ENCODE results near the gene COPB2.
A peak's percentile ranks its signal among the peaks of the same experiment; 100 is the strongest.
"Not testable (repeated sequence)": the region's sequence is repeated elsewhere in the genome, so short reads cannot be mapped to it uniquely, and the experiment has no call there.

The COPB2 gene

GRCh38 chr3:139377378-139377777 lies 12.1 kb downstream of the COPB2 start:
- DNase-seq: no peak

GRCh38 chr3:139374099-139374498 lies 15.3 kb downstream of the COPB2 start:
- no peak for DNase-seq

GRCh38 chr3:139364549-139364948 lies 24.9 kb downstream of the COPB2 start:
- no peak for DNase-seq

- DNase-seq: no peak
These were observed 28.2 kb downstream of the COPB2 start for GRCh38 chr3:139361276-139361675.

- peak; percentile 61 for DNase-seq
These were observed 30.4 kb downstream of the COPB2 start for GRCh38 chr3:139358841-139359562.

GRCh38 chr3:139357899-139358298 lies 31.5 kb downstream of the COPB2 start:
- no peak for DNase-seq

- peak; percentile 17 for DNase-seq
These were observed 33.6 kb downstream of the COPB2 start for GRCh38 chr3:139355891-139356290.

GRCh38 chr3:139355476-139355875 lies 34.0 kb downstream of the COPB2 start:
- no peak for DNase-seq

GRCh38 chr3:139354661-139355060 lies 34.8 kb downstream of the COPB2 start:
- DNase-seq: no peak

GRCh38 chr3:139353920-139354556 lies 35.4 kb downstream of the COPB2 start:
- DNase-seq: no peak

GRCh38 chr3:139346771-139347170 lies 42.7 kb downstream of the COPB2 start:
- DNase-seq: no peak

GRCh38 chr3:139343895-139344856 lies 45.3 kb downstream of the COPB2 start, which contains the start of gene MRPS22:
TSS of gene MRPS22 (plus strand) at chr3:139344020. CDS start at chr3:139344027, 7 bp downstream.
- DNase-seq: peak; percentile 88

- DNase-seq: no peak
These were observed 47.4 kb downstream of the COPB2 start for GRCh38 chr3:139342054-139342453.

GRCh38 chr3:139340784-139341183 lies 48.7 kb downstream of the COPB2 start:
- no peak for DNase-seq

GRCh38 chr3:139339219-139339906 lies 50.1 kb downstream of the COPB2 start:
- DNase-seq: no peak

GRCh38 chr3:139338405-139338804 lies 51.0 kb downstream of the COPB2 start:
- DNase-seq: no peak

- not testable (repeated sequence) for DNase-seq
These were observed 54.8 kb downstream of the COPB2 start for GRCh38 chr3:139334675-139335074.

- no peak for DNase-seq
These were observed 57.4 kb downstream of the COPB2 start for GRCh38 chr3:139332092-139332491.

- peak; percentile 91 for DNase-seq
These were observed 60.0 kb downstream of the COPB2 start for GRCh38 chr3:139329364-139329850.

- DNase-seq: no peak
These were observed 61.1 kb downstream of the COPB2 start for GRCh38 chr3:139328356-139328755.

- DNase-seq: no peak
These were observed 61.6 kb downstream of the COPB2 start for GRCh38 chr3:139327861-139328260.

- DNase-seq: no peak
These were observed 62.2 kb downstream of the COPB2 start for GRCh38 chr3:139327231-139327630.
